ENCODE data around the gene SYNRG.
A peak's percentile ranks its signal among the peaks of the same experiment; 100 is the strongest.

The SYNRG gene

GRCh38 chr17:37643118-37643766 is 34.0 kb upstream of the SYNRG start, which contains the start of gene DDX52 (continued):
- TF ChIP-seq ZNF362 (tag by site-specific recombination; IDR thresholded peaks at IDR 0.05) (peak; percentile 92), ZNF23 (tag by site-specific recombination; IDR thresholded peaks at IDR 0.05; ENCODE audit: borderline replicate concordance) (no peak), ZNF514 (tag by site-specific recombination; IDR thresholded peaks at IDR 0.05) (no peak), ZNF239 (tag by site-specific recombination; IDR thresholded peaks at IDR 0.05) (no peak), ZNF513 (tag by site-specific recombination; IDR thresholded peaks at IDR 0.05) (no peak), ZNF350 (tag by site-specific recombination; IDR thresholded peaks at IDR 0.05) (no peak), ZNF626 (tag by site-specific recombination; IDR thresholded peaks at IDR 0.05) (no peak), ZNF324 (tag by site-specific recombination; IDR thresholded peaks at IDR 0.05) (no peak), MEIS1 (CRISPR knock-in tag; IDR thresholded peaks at IDR 0.05; ENCODE audit: borderline replicate concordance) (no peak), ZEB2 (tag by site-specific recombination; IDR thresholded peaks at IDR 0.05) (peak; percentile 63), RBAK (tag by site-specific recombination; IDR thresholded peaks at IDR 0.05) (no peak), ZSCAN18 (tag by site-specific recombination; IDR thresholded peaks at IDR 0.05) (no peak), ZNF302 (tag by site-specific recombination; IDR thresholded peaks at IDR 0.05; ENCODE audit: low read depth) (no peak), ZNF266 (tag by site-specific recombination; IDR thresholded peaks at IDR 0.05; ENCODE audit: low read depth) (no peak), ZFHX2 (tag by site-specific recombination; conservative IDR thresholded peaks at IDR 0.05) (peak; percentile 69), ZNF529 (tag by site-specific recombination; IDR thresholded peaks at IDR 0.05; ENCODE audit: insufficient replicate concordance) (no peak), ZNF114 (tag by site-specific recombination; IDR thresholded peaks at IDR 0.05) (no peak), ZNF654 (tag by site-specific recombination; IDR thresholded peaks at IDR 0.05; ENCODE audit: low read depth) (no peak), SCRT2 (tag by site-specific recombination; IDR thresholded peaks at IDR 0.05) (no peak), KLF8 (tag by site-specific recombination; IDR thresholded peaks at IDR 0.05) (0 out of 2 replicates have a peak, but pooled peaks have one; percentile 60), REPIN1 (tag by site-specific recombination; IDR thresholded peaks at IDR 0.05; ENCODE audit: low read depth) (no peak), SP2 (tag by site-specific recombination; IDR thresholded peaks at IDR 0.05) (peak; percentile 65), ZSCAN30 (tag by site-specific recombination; IDR thresholded peaks at IDR 0.05) (no peak), ZNF184 (tag by site-specific recombination; IDR thresholded peaks at IDR 0.05) (no peak), ZNF175 (tag by site-specific recombination; IDR thresholded peaks at IDR 0.05) (no peak), ZNF777 (tag by site-specific recombination; IDR thresholded peaks at IDR 0.05; ENCODE audit: borderline replicate concordance) (no peak), ZNF501 (tag by site-specific recombination; IDR thresholded peaks at IDR 0.05) (peak; percentile 82), ZNF660 (tag by site-specific recombination; IDR thresholded peaks at IDR 0.05) (peak; percentile 64), KLF17 (tag by site-specific recombination; IDR thresholded peaks at IDR 0.05) (no peak), PRDM4 (tag by site-specific recombination; IDR thresholded peaks at IDR 0.05) (no peak)
- TF ChIP-seq, protein P1, sequence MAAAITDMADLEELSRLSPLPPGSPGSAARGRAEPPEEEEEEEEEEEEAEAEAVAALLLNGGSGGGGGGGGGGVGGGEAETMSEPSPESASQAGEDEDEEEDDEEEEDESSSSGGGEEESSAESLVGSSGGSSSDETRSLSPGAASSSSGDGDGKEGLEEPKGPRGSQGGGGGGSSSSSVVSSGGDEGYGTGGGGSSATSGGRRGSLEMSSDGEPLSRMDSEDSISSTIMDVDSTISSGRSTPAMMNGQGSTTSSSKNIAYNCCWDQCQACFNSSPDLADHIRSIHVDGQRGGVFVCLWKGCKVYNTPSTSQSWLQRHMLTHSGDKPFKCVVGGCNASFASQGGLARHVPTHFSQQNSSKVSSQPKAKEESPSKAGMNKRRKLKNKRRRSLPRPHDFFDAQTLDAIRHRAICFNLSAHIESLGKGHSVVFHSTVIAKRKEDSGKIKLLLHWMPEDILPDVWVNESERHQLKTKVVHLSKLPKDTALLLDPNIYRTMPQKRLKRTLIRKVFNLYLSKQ (tag by site-specific recombination; IDR thresholded peaks at IDR 0.05; ENCODE audit: borderline replicate concordance) = no peak
